Suppressor macrophage treated with lipopolysaccharide for 1 hour (primary cell): ENCODE data around the gene KAT6B.
A peak's percentile ranks its signal among the peaks of the same experiment; 100 is the strongest.

Experiments used
- DNase-seq, 3 donors: peaks; one replicate each; pipeline ENCODE4 v3.0.0-alpha.2; 2020 to 2022

KAT6B gene

DNA sequence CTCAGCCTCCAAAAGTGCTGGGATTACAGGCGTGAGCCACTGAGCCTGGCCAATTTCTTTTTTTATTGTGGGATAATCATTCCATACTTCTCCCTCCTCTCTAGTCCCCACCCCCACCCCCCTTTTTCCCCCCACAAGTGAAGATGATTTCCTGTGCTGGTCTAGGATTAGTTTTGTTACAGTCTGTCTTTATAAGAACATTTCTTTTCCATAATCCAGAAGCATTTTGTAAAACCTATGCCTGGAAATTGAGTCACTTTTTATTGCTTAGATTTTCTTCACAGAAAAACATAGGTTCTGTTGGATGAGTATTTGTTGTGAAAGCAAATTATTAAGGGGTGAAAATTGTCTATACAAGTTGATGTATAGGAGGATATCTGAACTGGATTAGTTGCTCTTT lies 98.9 kb downstream of the KAT6B start:
- no peak for DNase-seq

DNA sequence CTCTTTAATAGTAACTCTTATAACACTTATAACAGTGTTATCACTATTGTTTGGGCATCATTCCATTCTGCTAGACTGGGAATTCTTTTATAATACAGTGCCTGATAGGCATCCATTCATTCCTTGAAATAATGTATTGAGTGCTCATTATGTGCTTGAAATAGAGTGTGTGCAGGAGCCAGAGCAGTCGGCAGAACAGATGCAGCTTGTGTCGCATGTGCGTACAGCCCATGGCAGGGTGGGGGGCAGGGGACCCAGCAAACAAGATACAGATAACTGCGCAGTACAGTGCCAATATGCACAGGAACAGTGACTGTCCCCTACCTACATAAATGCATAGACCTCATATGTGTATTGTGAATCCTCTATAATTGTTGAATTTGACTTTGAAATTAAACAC lies 99.3 kb downstream of the KAT6B start:
- DNase-seq = no peak

DNA sequence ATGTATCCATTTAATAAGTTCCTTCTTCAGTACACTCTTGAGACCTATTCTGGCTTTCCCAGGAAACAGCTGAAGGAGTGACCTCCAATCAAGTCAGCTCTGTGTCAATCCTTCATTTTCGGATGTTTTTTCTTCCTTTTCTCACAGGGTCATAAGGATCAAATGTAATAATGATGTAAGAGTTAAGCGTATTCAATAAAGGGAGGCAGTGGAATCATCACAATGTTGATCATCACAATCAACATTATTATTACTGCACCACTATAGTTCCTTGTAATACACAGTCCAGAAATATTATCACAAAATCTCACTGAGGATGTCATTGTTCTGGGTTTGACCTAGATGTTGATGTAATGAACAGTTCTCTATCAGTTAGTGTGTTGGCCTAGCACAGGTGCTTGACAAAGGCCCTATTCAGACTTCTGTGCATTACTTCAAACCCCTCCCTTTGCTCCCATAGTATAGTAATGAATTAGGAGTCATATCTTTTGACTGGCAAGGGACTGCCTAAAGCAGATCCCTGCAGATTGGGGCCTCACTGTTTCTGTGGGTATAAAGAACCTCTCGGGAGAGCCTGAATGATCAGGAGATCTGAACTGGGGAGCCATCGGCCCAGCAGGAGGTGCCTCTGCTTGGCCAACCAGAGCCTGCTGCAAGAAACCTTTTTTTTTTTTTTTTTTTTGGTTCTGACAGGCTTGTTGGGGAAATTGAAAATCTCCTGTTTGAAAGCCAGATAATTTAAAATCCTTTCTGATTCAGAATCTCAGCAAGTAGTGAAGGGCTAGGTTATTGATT lies 100.6 kb downstream of the KAT6B start:
- no peak for DNase-seq

DNA sequence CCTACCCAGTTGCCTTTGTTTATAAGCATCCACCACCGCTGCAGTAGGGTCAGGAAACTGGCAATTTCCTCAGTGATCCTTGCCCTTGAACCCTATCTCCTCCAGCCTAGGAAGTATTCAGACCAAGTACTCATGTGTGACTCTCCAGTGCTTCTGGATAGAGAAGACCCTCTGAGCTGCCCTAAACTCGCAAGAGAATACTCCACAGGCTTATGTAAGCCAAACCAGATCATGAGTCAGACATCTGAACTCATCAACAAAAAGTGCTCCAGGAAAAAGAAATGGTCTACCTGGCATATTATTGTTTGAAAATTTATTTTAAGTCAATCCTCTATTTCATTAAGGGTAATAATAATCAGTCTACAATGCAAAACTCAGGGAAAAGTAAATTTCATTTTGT lies 101.3 kb downstream of the KAT6B start:
- DNase-seq = no peak

DNA sequence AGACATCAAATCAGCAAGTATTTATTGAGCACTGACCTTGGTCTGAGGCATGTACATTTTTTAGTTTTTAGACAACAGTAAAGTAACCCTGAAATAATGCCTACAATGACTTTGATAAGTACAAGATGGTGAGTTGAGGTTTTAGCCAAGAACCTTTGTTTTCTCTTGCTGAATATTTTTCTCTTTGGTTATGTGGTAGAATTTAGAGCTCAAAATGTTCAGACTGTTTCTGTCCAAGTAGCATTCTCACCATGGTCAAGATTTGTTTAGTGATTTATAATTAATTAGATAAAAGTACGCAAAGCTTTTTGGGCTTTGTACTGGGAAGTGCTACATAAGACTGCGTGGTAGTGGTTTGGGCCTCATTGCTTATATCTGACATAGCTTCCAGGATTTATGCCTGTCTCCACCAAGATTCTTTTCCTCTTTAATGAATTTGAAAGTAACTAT lies 102.4 kb downstream of the KAT6B start:
- DNase-seq = no peak

DNA sequence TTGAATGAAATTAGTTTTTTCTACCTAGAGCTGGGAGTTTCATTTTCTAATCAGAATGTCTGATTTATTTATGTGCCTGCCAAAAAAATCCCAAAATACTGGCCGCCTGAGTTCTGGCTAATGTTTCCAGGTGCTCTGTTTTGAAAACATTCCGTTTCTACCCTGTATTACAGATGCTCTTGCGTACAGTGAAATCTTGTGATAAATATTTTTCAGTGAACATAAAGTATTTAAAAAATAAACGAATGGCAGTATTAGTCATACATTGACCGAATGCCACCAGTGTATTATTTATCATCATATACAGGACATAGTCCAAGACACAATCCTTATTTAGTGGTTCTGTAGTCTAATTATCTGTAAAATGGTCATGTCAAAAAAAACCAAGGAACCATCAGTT lies 102.8 kb downstream of the KAT6B start:
- DNase-seq = no peak

DNA sequence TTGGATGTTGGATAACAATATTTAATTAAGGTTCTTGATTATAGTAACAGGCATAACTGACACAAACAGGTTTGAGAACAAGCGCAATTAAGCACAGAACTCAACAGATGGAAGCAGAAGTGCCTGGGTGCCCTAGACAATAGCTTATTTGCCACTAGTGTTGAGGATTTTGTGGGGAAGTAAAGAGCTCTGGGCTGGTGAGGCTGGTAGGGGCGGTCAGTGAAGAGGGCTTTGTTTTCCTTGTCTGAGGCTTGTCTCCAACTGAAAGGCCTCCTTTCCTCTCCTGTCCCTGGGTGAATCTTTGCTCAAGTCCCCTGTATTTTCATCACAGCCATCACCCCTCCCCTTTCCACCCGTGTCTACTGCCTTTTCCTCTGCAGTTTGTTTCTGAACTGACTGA lies 104.6 kb downstream of the KAT6B start:
- no peak for DNase-seq

DNA sequence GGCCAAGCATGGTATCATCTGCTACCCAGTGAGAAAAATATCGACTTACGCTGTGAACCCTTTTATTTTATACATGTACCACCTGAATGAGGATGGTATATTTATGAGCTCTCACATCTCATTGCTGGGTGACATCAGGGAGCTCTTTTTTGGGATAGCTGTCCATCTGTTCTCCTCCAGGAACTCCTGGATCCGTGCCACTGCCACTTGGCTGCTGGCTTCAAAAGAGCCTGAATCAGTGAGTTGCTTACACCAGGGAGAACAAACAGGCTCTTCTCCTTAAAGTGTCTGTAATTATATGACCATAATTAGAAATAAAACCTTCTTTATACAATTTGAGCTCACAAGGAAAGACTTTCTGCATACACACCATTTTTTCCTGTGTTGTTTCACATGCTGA lies 106.2 kb downstream of the KAT6B start:
- DNase-seq = no peak

DNA sequence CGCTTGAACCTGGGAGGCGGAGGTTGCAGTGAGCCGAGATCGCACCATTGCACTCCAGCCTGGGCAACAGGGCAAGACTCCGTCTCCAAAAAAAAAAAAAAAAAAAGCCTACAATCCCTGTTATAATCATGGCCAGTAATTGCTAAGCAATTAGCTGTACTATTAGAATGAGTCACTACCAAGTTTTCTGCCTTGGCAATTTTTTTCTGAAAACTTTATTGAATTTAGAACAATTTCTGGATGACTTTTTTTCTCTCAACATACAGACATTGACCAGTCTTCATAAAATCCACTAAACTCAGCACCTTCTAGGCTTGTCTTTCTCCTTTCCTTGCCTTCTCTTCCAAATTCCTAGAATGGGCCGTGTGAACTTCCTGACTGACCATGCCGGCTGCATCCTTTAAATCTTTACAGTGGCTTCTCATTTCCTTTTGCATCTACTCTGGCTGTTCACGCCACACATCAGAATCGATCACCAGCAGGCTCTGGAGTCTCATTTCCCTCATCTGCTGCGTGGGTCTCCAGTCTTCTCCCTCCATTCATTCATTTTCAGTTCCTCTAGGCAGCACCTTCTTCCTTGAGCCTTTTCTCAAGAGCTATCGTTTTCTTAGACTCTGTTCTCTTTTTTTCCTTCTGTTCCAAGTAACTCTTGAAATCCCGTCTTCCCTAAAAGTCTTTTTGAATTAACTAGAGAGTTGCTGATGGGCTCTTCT lies 107.9 kb downstream of the KAT6B start:
- DNase-seq = peak in 1 of 3 donors; percentile 31

DNA sequence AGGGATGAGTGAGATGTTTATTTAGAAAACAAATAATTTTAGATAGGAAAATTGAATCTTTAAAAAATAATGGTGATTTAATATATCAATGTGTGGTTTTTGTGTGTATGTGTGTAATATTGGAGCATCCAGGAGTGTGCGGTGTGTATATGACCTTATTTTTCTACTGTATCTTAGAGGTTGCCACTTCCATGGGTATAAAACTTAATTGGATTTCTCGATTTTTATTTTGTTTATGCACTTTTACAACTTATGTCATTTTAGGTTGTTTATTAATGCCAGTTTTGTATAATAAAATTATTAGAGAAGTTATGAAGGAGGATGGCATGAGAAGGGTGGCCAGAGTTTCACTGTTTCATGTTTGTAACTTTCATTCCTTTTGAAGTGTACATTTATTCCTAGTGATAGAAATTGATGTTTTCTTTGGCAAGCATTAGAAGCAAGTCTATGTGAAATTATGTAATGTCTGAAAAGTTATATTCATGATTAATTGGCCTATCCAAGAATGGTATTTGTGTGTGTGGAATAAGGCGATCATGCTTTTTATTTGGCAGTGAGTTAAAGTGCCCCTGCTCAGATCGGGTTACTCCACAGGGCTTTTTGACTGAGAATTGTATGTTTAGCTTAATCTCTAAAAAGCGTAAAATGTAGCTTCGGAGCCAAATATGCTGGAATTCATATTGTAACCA lies 110.3 kb downstream of the KAT6B start:
- DNase-seq = no peak

DNA sequence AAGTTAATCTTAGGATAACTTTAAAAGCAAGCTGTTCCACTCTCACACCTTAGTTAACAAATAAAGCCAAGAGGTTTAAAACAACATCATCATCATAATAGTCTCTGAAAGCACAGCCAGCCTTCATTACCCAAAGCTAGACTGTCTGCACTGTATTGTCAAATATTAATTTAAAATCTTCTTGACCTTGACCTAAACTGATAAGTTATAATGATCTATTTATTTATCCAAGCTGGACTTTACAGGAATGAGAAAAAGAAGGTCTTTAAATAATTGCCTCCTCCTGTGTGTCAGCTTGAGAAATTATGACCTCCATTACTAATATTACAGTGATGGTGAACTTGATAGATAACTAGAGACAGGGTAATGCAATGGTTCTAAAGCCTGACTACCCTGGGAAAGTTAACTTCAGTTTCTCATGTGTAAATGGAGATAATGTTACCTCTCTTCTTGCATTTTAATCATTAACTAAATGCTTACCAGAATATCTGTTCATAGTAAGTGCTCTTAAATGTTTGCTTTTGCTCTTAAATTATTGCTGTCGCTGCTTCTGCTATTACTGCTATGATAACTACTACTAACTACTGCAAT lies 111.0 kb downstream of the KAT6B start:
- DNase-seq = no peak

DNA sequence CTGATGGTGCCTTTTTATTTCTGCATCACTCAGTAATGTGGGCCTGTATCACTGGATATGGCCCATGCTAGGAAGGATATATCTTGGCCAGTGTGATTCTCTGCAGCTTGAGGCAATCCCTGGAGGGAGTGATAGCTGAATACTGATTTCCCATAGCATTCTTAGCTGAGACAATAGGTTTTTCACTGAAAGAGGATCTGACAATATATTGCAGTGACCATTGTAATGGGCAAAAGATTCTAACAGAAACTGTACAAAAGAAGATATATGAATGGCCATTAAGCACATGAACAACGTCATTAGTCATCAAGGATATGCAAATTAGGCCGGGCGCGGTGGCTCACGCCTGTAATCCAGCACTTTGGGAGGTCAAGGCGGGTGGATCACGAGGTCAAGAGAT lies 117.8 kb downstream of the KAT6B start:
- no peak for DNase-seq

DNA sequence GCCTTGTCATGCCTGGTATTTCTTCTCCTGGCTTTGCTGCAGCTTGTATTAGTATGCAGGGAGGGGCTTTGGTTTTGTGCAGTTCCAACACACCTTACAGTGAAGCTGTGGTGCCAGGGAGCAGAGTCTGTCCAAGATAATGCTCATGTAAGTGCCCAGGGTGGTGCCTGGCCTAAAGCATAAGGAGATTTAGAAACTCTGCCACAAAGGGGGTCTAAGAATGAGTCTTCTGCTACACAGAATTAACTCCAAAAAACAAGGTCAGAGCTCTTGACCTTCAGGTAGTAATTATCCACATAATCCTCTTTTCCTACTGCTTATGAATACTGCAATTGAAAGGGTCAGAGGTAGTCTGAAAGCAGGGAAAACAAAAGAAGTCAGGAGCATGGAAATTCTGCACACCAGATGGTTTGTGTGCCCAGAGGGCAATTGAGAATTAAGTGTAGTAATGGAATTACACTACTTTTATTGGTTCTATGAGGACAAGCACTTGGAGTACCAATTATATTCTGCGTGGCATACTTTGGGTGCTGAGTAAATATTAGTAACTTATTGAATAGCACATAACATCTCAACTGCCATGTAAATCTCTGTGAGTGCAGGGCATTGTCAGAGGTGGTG lies 121.5 kb downstream of the KAT6B start:
- no peak for DNase-seq

DNA sequence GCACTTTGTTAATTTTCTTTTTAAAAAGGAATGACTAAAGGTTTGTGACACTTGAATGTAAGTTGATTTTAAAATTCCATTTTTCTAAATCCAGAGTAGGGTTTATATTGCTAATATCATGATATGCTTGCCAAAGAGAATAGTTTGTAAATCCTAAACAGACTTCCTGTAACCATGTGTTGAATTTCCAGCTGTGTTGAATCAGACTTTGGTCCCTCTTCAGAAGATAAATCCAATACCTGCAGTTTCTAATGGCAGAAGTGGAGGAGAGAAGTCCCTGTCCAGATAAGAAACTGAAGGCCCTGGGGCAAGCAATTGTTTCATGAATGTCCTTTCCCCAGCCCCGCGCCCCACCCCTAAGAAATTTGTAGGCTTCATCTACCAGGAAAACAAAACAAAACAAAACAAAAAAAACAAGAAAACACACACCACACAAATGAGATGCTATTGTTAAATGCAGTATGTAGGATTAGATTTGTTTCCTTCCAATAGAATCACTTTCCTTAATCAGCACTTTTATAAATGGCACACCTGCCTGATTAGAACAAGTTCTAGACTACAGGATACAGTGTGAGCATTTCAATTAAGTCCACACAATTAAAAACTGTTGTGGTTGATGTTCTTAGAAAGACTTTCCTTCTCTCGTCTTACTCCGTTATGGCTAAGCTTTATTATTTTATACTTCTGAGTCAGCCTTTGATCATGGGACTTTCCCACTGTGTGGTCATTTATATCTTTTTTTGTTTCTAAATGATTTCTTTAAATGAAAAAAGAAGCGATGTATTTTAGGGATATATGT lies 122.8 kb downstream of the KAT6B start:
- DNase-seq = peak in 1 of 3 donors; percentile 28

DNA sequence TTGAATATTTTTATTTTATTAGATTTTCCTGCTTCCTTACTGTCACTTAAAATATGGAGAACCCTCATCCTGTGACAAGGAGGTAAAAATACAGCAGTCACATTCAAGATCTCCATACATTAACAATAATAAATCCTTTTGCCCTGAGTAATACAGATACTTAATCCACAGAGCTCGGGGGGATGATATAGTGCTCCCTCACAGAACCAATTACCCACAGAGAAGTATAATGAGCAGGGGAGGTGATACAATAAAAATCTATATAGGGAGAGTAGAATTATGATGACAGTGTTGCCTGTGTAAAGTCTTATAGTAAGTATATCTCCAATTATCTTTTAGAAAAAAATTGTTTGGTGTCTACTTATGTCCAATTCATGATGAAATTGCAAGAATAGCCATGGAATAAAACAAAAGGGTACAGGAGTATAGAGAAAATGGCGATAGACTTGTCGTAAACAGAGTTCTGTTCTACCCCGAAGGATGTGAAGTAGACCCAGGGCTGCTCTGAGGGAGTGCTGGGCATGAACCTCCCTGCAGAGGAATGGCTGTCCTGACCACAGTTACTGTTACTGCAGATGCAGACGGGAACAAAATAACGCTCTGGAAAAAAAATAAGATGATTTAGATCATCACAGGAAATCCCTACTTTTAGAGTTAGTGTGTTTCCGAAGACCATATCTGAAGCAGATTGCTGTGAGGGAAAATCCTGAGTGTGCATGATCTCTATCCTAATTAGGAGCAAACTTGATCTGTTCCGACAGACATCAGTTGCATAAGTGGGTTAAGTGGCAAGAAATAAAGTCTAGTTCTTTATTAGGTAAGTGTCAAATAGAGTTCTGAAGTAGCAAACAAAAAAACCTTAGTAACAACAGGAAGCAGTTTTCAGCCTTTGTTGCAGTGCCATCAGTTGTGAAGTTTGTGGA lies 123.7 kb downstream of the KAT6B start:
- no peak for DNase-seq

DNA sequence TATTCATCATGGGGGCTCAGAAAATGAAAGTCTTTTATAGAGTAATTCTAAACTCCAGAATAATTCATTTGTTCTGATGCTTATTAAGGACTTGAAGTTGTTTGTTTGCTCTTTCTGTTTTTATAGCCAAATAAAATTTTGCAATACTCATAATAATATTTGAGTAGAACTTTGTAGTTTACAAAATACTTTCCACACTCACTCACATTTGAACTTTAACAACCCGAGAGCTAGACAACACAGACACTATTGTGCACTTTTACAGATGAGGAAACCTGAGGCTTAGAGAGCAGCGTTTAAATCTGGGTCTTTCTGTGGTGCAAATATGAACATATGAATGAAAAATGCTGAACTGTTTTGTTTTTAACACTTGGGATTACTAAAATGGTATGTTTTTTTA lies 126.8 kb downstream of the KAT6B start:
- DNase-seq = no peak

DNA sequence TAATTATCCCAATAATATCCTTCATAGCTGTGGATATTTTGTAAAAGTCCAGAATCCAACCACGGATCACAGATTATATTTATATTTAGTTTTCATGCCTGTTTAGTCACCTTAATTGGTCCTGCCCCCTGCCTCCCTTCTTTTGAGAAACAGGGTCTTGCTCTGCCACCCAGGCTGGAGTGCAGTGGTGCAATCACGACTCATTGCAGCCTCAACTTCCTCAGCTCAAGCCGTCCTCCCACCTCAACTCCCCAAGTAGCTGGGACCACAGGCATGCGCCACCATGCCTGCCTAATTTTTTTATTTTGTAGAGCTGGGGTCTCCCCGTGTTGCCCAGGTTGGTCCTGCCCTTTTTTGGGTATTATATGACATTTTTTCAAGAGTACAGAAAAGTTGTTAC lies 129.4 kb downstream of the KAT6B start:
- peak in 1 of 3 donors; percentile 6 for DNase-seq

DNA sequence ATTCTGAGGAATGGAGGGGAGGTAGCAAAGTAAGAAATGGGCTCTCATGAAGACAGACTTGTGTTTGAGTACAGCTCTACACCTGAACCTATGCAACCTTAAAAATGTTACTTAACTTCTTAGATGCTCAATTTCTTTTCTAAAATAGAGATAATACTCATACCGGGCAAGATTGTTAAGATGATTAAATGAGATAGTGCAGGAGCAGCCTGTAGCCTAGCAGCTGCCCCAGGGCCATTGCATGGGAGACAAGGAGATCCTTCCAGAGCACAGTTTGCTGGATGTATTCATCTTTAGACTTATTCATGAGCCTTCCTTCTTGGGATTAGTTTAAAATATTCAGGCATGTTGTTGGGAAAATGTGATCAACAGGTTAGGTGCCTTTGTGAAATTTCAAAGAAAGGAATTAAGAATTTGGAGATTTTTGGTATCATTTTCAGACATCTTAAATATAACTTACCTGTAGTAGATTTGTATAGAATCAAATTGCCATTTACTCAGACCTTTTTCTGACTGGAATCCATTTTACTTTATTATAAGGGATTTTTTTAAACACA lies 130.2 kb downstream of the KAT6B start:
- DNase-seq = no peak

DNA sequence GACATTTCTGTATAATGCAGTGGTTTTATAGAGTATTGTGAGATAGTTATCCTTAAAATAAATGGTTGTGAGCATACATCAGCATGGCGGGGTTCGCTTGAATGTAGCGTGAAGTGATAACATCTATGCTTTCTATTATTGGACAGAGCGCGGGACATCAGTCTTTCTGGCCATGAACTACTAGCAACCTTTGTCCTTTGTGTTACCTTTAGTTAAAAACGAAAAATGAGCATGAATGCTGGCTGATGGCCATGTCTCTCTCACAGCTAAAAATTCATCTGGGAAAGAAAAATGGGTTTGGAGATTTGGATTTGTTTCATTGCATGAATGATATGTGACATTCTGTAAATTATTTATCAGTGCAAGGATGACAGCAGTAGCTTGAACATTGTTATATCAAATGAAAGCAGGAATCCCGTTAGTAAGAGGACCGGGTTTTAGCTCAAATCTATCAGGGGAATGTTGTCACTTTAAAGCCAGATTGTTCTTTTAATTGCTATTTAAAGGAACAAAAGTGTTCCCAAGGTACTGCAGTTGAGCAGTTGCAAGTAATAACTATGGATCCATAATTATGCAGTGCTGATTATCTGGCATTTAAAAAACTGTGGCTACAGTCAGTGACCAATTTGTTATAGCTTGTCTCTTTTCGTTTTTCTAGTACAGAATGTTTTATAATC lies 131.0 kb downstream of the KAT6B start:
- DNase-seq = no peak

DNA sequence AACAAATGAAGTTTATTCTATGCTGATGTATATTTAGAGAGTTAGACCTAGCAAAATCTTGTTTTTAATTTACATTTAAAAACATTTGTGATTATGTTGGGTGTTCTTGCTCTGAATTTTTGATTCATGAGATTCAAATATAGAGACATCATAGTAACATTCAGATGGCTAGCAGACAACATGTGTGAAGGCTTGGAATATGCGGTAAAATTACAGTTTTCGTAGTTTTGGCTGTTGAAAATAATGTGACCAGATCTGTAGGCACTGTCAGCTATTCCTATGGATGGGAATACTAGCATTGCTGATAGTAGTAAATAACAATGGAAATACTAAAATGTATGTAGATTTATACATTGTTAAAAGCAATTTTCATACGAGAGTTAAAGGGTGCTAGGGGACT lies 131.9 kb downstream of the KAT6B start:
- DNase-seq = no peak
